GM18520 (cell line): ENCODE results near the gene CHRD.
"Not testable (repeated sequence)": the region's sequence is repeated elsewhere in the genome, so short reads cannot be mapped to it uniquely, and the experiment has no call there.

Experiments
- ATAC-seq: cut with Tn5 transposase; IDR thresholded peaks from one replicate; pipeline ENCODE4 v1.9.1; 2021; ENCODE audit not compliant: unreplicated experiment

Gene CHRD

GRCh38 chr3:184379358-184380184, at the start of gene CHRD:
Gene CHRD (plus strand): TSS chr3:184380054. CDS start chr3:184380319, 265 bp downstream.
- ATAC-seq, result no peak

GRCh38 chr3:184332370-184333090, 47.3 kb upstream of the CHRD start:
- no peak for ATAC-seq

GRCh38 chr3:184333190-184333589, 46.7 kb upstream of the CHRD start:
- no peak for ATAC-seq

GRCh38 chr3:184333700-184334099, 46.2 kb upstream of the CHRD start:
- no peak for ATAC-seq

GRCh38 chr3:184334470-184335158, 45.2 kb upstream of the CHRD start:
- no peak for ATAC-seq

DNA sequence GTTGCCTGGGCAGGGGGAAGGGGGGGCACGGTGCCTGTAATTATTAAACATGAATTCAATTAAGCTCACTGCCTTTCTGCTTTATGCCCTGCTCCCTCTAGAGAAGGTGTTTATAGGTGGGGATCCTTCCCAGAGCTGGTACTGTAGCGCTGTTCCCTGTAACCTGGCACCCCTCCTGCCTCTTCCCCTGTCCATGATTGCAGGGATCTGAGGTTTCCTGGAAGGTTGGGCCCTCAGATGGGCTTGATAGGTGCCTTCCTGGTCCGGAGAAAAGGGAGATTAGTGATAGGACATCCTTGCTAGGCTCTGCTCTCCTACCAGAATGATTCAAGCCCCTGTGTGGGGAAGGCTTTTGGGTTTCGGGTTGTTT, 44.6 kb upstream of the CHRD start:
- no peak for ATAC-seq

DNA sequence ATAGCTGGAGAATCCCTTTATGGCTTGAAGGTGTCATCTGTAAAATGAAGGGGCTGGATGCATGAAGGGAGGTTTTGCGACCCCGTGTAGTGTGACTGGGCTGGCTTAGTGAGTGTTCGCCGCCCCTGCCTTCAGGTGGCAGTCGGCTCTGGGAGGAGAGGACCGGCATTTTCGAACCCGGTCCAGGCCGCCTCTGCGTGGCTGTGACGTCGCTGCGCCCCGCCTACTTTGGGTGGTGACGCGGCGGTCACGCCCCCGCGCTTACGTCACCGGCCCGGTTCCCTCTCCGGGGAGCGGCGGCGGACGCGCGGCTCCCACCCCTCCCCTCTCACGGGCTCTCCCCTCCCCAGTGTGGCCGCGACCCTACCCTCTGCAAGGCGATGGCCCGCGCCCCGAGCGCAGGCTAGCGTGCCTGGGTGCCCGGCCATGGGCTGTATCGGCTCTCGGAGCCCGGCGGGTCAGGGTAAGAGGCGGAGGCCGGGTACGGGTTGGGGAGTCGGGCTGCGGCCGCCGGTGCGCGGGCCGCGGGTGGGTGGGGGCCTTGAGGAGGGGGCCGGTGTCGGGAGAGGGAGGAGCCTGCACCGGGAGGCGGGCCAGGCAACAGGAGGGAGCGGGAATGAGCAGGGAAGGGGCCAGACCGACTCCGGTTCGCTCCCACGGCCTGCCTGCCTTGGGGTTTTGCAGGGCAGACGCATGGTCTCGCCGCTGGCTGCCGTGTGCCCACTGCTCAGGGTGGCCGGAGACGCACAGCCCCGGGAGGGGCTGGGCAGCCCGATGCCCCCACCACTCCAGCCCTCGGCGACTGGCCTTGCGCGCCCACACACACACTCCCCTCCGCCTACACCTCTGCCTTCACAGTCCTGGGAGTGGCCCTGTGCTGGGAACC, 44.0 kb upstream of the CHRD start:
- peak; percentile 64 for ATAC-seq

- no peak for ATAC-seq
These were observed 43.1 kb upstream of the CHRD start for GRCh38 chr3:184336547-184337398.

- no peak for ATAC-seq
These were observed 42.5 kb upstream of the CHRD start, which contains the start of gene FAM131A for GRCh38 chr3:184337399-184337714. Gene FAM131A (plus strand): TSS chr3:184337600. CDS start chr3:184337631, 31 bp downstream.

DNA sequence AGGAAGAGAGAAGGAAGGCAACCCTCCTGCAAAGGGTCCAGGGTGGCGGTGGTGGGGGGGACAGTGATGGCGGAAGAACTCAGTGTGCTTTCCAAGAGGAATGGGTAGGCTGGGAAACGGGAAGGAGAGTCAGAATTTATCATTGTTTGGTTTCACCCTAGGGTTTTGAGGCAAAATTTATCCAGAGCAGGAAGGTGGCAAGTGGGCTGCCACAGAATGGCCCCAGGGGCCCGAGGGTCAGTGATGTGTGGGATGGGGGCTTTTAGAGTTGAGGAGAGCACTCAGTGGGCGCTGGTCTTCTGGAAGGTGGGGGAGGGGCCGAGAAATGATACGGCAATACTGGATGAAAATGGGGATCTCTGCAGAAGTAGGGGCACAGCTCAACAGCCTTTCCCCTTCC, 41.9 kb upstream of the CHRD start:
- no peak for ATAC-seq

GRCh38 chr3:184338511-184338945, 41.3 kb upstream of the CHRD start:
- no peak for ATAC-seq

DNA sequence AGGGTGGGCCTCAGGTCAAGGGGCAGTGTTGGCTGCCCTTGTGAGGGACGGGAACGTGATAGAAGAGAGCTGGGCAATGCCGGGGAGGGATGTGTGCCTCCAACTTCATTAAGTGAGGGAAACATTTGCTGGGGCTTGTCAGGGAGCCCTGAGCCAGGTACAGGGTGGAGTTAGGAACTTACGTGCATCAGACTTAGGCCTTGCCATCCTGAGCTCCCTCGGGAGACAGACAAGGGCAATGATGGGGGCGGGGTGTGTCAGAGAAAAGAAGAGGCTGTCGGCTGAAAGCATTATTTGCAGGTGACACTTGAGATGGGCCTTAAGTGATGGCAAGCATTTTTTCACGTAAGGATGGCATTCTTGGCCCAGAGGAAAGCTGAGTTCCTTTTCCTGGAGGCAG, 40.9 kb upstream of the CHRD start:
- ATAC-seq, result no peak

DNA sequence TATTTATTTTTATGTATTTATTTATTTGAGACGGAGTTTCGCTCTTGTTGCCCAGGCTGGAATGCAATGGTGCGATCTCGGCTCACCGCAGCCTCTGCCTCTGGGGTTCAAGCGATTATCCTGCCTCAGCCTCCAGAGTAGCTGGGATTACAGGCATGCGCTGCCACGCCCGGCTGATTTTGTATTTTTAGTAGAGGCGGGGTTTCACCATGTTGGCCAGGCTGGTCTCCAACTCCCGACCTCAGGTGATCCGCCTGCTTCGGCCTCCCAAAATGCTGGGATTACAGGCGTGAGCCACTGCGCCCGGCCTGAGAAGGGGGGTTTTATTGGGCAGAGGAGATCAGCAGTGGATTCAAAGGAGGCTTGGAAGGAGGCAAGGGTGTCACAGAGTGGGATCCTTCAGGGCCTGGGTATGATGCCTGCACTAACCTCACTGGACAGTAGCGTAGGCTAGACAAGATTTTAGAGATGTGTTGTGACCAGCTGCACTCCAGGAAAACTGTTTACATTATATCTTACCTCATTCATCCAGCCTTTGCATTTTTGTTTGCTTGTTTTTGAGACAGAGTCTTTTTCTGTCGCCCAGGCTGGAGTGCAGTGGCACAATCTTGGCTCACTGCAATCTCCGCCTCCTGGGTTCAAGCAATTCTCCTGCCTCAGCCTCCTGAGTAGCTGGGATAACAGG, 40.3 kb upstream of the CHRD start:
- not testable (repeated sequence) for ATAC-seq

GRCh38 chr3:184341925-184342324, 37.9 kb upstream of the CHRD start:
- ATAC-seq, result no peak

DNA sequence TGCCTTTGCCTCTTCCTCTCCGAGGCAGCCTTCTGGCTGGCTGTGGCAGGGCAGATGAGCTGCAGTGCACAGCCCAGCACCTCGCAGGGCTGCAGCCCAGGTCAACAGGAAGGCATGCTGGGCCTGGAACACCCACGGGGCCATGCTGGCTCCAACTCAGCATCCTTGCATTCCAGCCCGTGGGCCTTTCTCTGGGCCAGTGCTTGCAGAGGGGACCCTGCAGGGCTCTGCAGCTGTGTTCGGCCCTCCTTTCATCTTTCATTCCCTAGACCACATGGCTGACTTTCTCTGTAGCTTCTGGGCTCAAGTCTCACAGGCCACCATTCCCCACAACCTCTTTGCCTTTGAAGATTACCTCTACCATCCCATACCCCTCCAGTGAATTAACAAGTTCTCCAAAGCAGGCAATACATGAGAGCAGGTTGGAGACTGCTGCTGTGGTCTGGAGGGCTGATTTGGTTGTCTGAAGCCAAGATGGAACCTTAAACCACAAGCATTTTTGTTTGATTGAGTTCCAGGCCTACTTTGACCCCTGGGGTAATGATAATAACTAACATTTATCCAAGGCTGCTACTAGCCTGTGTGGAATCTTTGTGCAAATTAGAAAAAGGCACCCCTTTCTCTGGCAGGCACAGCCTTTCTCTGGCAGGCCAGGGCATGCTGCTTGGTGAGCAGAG, 36.5 kb upstream of the CHRD start:
- no peak for ATAC-seq

DNA sequence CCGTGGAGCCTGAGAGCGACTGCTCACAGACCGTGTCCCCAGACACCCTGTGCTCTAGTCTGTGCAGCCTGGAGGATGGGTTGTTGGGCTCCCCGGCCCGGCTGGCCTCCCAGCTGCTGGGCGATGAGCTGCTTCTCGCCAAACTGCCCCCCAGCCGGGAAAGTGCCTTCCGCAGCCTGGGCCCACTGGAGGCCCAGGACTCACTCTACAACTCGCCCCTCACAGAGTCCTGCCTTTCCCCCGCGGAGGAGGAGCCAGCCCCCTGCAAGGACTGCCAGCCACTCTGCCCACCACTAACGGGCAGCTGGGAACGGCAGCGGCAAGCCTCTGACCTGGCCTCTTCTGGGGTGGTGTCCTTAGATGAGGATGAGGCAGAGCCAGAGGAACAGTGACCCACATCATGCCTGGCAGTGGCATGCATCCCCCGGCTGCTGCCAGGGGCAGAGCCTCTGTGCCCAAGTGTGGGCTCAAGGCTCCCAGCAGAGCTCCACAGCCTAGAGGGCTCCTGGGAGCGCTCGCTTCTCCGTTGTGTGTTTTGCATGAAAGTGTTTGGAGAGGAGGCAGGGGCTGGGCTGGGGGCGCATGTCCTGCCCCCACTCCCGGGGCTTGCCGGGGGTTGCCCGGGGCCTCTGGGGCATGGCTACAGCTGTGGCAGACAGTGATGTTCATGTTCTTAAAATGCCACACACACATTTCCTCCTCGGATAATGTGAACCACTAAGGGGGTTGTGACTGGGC, 35.1 kb upstream of the CHRD start:
- no peak for ATAC-seq

DNA sequence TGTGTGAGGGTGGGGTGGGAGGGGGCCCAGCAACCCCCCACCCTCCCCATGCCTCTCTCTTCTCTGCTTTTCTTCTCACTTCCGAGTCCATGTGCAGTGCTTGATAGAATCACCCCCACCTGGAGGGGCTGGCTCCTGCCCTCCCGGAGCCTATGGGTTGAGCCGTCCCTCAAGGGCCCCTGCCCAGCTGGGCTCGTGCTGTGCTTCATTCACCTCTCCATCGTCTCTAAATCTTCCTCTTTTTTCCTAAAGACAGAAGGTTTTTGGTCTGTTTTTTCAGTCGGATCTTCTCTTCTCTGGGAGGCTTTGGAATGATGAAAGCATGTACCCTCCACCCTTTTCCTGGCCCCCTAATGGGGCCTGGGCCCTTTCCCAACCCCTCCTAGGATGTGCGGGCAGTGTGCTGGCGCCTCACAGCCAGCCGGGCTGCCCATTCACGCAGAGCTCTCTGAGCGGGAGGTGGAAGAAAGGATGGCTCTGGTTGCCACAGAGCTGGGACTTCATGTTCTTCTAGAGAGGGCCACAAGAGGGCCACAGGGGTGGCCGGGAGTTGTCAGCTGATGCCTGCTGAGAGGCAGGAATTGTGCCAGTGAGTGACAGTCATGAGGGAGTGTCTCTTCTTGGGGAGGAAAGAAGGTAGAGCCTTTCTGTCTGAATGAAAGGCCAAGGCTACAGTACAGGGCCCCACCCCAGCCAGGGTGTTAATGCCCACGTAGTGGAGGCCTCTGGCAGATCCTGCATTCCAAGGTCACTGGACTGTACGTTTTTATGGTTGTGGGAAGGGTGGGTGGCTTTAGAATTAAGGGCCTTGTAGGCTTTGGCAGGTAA, 34.3 kb upstream of the CHRD start:
- no peak for ATAC-seq
